Skeletal muscle tissue (tissue), 4 donors: ENCODE results near the gene RBM20. TPM values are rescaled to one million over a fixed set of nuclear protein-coding genes. Genes with fewer than 3 reads are reported as not detected.

Experiments
- H3K27ac ChIP-seq: one replicate; pipeline ENCODE4 v1.7.0; 2013; ENCODE audit warnings: mild to moderate bottlenecking, low read depth, low read length, inconsistent platforms
- H3K27me3 ChIP-seq, 3 donors: one replicate each; pipeline ENCODE4 v1.7.0; 2013; ENCODE audit warnings: low read length in 3 of 3; ENCODE audit not compliant: control insufficient read depth in 3 of 3, insufficient read depth in 3 of 3
- H3K36me3 ChIP-seq, 3 donors: one replicate each; pipeline ENCODE4 v1.7.0; 2013; ENCODE audit warnings: low read length in 3 of 3; ENCODE audit not compliant: control insufficient read depth in 3 of 3, insufficient read depth in 3 of 3
- H3K4me1 ChIP-seq, 3 donors: one replicate each; pipeline ENCODE4 v1.7.0; 2013; ENCODE audit warnings: low read length in 3 of 3, mild to moderate bottlenecking in 3 of 3; ENCODE audit not compliant: control insufficient read depth in 3 of 3, insufficient read depth in 3 of 3
- H3K4me3 ChIP-seq, 3 donors: one replicate each; pipeline ENCODE4 v1.7.0; 2013; ENCODE audit warnings: low read length in 3 of 3
- H3K9ac ChIP-seq, 3 donors: one replicate each; pipeline ENCODE4 v1.7.0; 2013; ENCODE audit warnings: low read length in 3 of 3, mild to moderate bottlenecking in 3 of 3, moderate library complexity in 2 of 3, low read depth in 1 of 3
- H3K9me3 ChIP-seq, 3 donors: one replicate each; pipeline ENCODE4 v1.7.0; 2013; ENCODE audit warnings: low read length in 3 of 3; ENCODE audit not compliant: control insufficient read depth in 3 of 3
- total RNA-seq: library from RNA; depleted of rRNA; stranded (reverse); fragments of >200 nt; gene quantifications from one replicate; pipeline ENCODE4 v1.2.3, GENCODE V29; 2014
- donor health status: Osteomylitis.

Gene RBM20
- total RNA-seq, 1 donor from 2014 or later, result 6.3 TPM

GRCh38 chr10:110873951-110874350, 229.8 kb downstream of the RBM20 start:
- H3K9ac ChIP-seq, result peak overlapping the region in 2 of 3 donors; percentile 62 to 74
- no peaks in the 10 kb centered on the region for H3K27me3 ChIP-seq
- H3K36me3 ChIP-seq, result peaks cover 0 to 16% (median 15%) of the 10 kb centered on the region in 3 donors
- H3K27ac ChIP-seq, result no peak overlapping the region
- peak overlapping the region in 2 of 3 donors; percentile 11 to 88 for H3K4me3 ChIP-seq
- H3K4me1 ChIP-seq, result peaks cover 7 to 14% (median 10%) of the 10 kb centered on the region in 3 donors
- no peaks in the 10 kb centered on the region for H3K9me3 ChIP-seq

DNA sequence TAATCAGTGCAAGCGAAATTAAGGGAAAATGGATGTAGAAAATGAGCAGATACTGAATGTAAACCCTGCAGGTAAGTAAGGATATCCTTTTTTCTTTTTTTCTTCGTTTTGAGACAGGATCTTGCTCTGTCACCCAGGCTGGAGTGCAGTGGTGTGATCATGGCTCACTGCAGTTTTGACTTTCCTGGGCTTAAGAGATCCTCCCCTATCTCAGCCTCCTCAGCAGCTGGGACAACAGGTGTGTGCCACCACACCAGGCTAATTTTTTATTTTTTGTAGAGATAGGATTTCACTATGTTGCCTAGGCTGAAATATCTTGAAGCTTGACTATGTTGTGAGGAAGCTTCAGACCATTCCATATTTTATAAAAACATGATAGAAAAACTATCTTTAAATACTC, 231.9 kb downstream of the RBM20 start:
- no peaks in the 10 kb centered on the region for H3K9me3 ChIP-seq
- H3K9ac ChIP-seq, result no peak overlapping the region
- peaks cover 0 to 19% (median 17%) of the 10 kb centered on the region in 3 donors for H3K36me3 ChIP-seq
- H3K27me3 ChIP-seq, result no peaks in the 10 kb centered on the region
- no peak overlapping the region for H3K4me3 ChIP-seq
- H3K4me1 ChIP-seq, result peaks cover 3 to 12% (median 4%) of the 10 kb centered on the region in 3 donors
- no peak overlapping the region for H3K27ac ChIP-seq

DNA sequence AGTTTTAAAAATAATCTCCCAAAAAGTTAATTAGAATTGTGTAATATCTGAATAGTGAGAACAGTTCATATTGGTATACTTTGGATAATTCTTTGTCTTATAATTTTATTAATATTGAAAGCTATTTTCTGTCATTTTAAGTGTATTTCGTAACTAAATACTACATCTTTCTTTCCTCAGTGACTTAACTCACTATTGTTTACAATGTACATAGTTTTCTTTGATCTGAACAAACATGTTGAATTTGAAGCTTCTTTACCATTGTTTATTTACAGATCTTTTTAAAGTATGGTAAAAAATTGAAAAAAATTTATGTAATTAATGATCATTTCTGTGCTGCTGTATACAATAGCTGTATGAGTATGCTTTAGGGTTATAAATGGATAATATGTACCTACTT, 232.7 kb downstream of the RBM20 start:
- Histone ChIP-seq H3K27ac (no peak overlapping the region), H3K9me3 (no peaks in the 10 kb centered on the region), H3K36me3 (peaks cover 3 to 24% (median 22%) of the 10 kb centered on the region in 3 donors), H3K9ac (no peak overlapping the region), H3K27me3 (no peaks in the 10 kb centered on the region), H3K4me1 (peaks cover 0 to 8% (median 0%) of the 10 kb centered on the region in 3 donors), H3K4me3 (no peak overlapping the region)

DNA sequence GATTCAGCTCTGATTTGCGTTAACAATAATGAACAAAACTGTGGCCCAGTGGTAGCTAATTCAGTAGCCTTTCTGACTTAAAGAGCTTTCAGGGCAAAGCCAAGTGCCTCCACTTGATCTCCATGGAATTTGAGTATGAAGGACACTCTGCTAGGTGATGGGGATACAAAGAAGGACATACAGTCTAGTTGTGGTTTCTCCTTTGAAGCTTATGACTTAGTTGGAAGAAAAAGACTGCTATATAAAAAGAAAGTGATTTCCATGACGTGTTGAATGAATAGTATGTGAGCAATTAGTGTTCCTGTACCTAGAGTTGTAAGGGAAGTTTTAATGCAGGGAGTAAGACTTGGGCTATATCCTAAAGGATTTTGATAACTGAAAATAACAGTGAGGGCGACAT, 235.9 kb downstream of the RBM20 start:
- Histone ChIP-seq H3K36me3 (peaks cover 3 to 35% (median 32%) of the 10 kb centered on the region in 3 donors), H3K4me3 (no peak overlapping the region), H3K4me1 (peaks cover 0 to 4% (median 0%) of the 10 kb centered on the region in 3 donors), H3K27ac (no peak overlapping the region), H3K9me3 (no peaks in the 10 kb centered on the region), H3K27me3 (no peaks in the 10 kb centered on the region), H3K9ac (peak overlapping the region in 1 of 3 donors; percentile 2)

- Histone ChIP-seq H3K27me3 (no peaks in the 10 kb centered on the region), H3K9ac (no peak overlapping the region), H3K4me3 (no peak overlapping the region), H3K36me3 (peaks cover 3 to 35% (median 35%) of the 10 kb centered on the region in 3 donors), H3K9me3 (no peaks in the 10 kb centered on the region), H3K4me1 (peaks cover 0 to 4% (median 0%) of the 10 kb centered on the region in 3 donors), H3K27ac (no peak overlapping the region)
Measured at GRCh38 chr10:110881247-110881646, 237.1 kb downstream of the RBM20 start.

DNA sequence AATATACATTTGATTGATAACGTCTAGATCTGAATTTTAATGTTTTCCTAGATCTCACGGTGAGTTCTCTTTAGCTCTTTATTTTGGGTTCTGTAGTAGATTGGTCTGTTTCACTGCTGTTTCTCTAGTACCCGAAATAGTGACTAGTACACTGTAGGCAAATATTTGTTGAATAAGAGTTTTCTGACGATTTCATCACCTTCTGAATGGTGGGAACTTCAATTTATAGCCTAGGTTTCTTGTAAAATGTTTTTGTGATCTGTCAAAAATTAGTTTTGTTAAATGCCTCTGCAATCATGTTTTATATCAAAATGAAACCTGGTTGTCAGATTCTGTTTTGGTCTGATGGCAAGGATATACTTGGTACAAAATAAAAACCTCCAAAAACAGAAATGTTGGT, 237.8 kb downstream of the RBM20 start:
- H3K27me3 ChIP-seq, result no peaks in the 10 kb centered on the region
- H3K9ac ChIP-seq, result no peak overlapping the region
- H3K9me3 ChIP-seq, result no peaks in the 10 kb centered on the region
- H3K4me3 ChIP-seq, result no peak overlapping the region
- H3K4me1 ChIP-seq, result peaks cover 0 to 4% (median 0%) of the 10 kb centered on the region in 3 donors
- H3K27ac ChIP-seq, result no peak overlapping the region
- peaks cover 3 to 36% (median 34%) of the 10 kb centered on the region in 3 donors for H3K36me3 ChIP-seq

DNA sequence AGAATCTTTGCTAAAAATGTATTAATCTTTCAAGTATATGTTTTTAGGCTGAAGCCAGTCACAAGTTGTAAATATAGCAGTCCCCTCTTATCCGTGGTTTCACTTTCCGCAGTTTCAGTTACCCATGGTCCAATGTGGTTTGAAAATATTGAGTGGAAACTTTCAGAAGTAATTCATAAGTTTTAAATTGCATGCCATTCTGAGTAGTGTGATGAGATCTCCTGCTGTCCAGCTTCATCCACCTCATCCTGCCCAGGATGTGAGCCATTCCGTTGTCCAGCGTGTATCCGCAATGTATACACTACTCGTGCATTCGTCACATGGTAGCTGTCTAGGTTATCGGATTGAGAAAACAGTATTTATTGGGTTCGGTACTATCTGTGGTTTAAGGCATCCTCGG, 239.8 kb downstream of the RBM20 start:
- H3K27ac ChIP-seq, result no peak overlapping the region
- H3K36me3 ChIP-seq, result peaks cover 3 to 27% (median 24%) of the 10 kb centered on the region in 3 donors

GRCh38 chr10:110885932-110886674, 242.0 kb downstream of the RBM20 start:
- H3K9ac ChIP-seq, result no peak overlapping the region
- H3K9me3 ChIP-seq, result no peaks in the 10 kb centered on the region
- H3K27me3 ChIP-seq, result no peaks in the 10 kb centered on the region
- no peak overlapping the region for H3K27ac ChIP-seq
- peaks cover 2 to 38% (median 29%) of the 10 kb centered on the region in 3 donors for H3K36me3 ChIP-seq
- no peak overlapping the region for H3K4me3 ChIP-seq
- no peaks in the 10 kb centered on the region for H3K4me1 ChIP-seq

More for the DNA sequence above, 239.8 kb downstream of the RBM20 start:
- Histone ChIP-seq H3K9me3 (no peaks in the 10 kb centered on the region), H3K4me3 (no peak overlapping the region), H3K27me3 (no peaks in the 10 kb centered on the region), H3K9ac (no peak overlapping the region), H3K4me1 (peaks cover 0 to 4% (median 0%) of the 10 kb centered on the region in 3 donors)

GRCh38 chr10:110887560-110887959, 243.4 kb downstream of the RBM20 start:
- no peak overlapping the region for H3K9ac ChIP-seq

More at GRCh38 chr10:110887560-110887959, 243.4 kb downstream of the RBM20 start:
- H3K36me3 ChIP-seq, result peaks cover 0 to 35% (median 25%) of the 10 kb centered on the region in 3 donors
- H3K4me3 ChIP-seq, result no peak overlapping the region
- no peaks in the 10 kb centered on the region for H3K9me3 ChIP-seq
- H3K27ac ChIP-seq, result no peak overlapping the region
- no peaks in the 10 kb centered on the region for H3K4me1 ChIP-seq
- H3K27me3 ChIP-seq, result no peaks in the 10 kb centered on the region
